ENCODE data around the gene STAB2. TPM values are rescaled to one million over a fixed set of nuclear protein-coding genes. Genes with fewer than 3 reads are reported as not detected.

The STAB2 gene
- total RNA-seq, 1 experiment from 2014 or later: not detected

GRCh38 chr12:103755425-103755824, 168.4 kb downstream of the STAB2 start:
- ChIA-PET POLR2A (no interaction called here), CTCF (no interaction called here), RAD21 (ENCODE audit: low non-redundant PET in 1 of 2, low total read pairs in 2 of 2, uncharacterized antibody in 2 of 2, unreplicated experiment in 2 of 2) (no interaction called here)
- no TSS peak for BruUV-seq (replicated peaks)
- Histone ChIP-seq H3K9me2 (ENCODE audit: insufficient read depth) (no peaks in the 10 kb centered on the region), H3K9me3 (ENCODE audit: control insufficient read depth in 1 of 2, insufficient read depth in 1 of 2, low read depth in 1 of 2, low read length in 2 of 2) (no peaks in the 10 kb centered on the region), H3K4me3 (replicated peaks in 1 of 2; ENCODE audit: low read depth in 1 of 2, low read length in 2 of 2) (no peak overlapping the region), H3K27ac (ENCODE audit: low read depth, low read length) (no peak overlapping the region), H4K20me1 (ENCODE audit: insufficient read depth) (no peaks in the 10 kb centered on the region), H3K4me2 (ENCODE audit: low read length) (no peak overlapping the region), H3K9ac (ENCODE audit: low read length) (no peak overlapping the region), H2AFZ (ENCODE audit: low read depth, low read length, poor library complexity, severe bottlenecking) (no peak overlapping the region), H3K79me2 (ENCODE audit: insufficient read depth, low read length) (no peaks in the 10 kb centered on the region), H3K36me3 (ENCODE audit: control insufficient read depth in 1 of 2, insufficient read depth in 2 of 2, low read length in 2 of 2) (no peaks in the 10 kb centered on the region), H3K27me3 (ENCODE audit: insufficient read depth, low read length) (no peaks in the 10 kb centered on the region), H3K4me1 (ENCODE audit: control insufficient read depth in 1 of 2, insufficient read depth in 2 of 2, low read length in 2 of 2) (no peaks in the 10 kb centered on the region)
- intact Hi-C loops (cut with micrococcal nuclease): no loop called here
- no peak for ATAC-seq
- no peak for TF ChIP-seq POLR2A (IDR thresholded peaks at IDR 0.05; ENCODE audit: borderline replicate concordance, extremely low read depth, insufficient read depth, insufficient read length)
- no peak for TF ChIP-seq FOSL1 (IDR thresholded peaks at IDR 0.05; ENCODE audit: low read depth)
- TF ChIP-seq SP1 (IDR thresholded peaks at IDR 0.05; ENCODE audit: low read depth): no peak
- no peak for TF ChIP-seq EGR1 (IDR thresholded peaks at IDR 0.05; ENCODE audit: low read depth)
- TF ChIP-seq JUND (IDR thresholded peaks at IDR 0.05): no peak
- TF ChIP-seq POLR2AphosphoS5 (IDR thresholded peaks at IDR 0.05; ENCODE audit: low read depth, low read length): no peak
- TF ChIP-seq, protein P1, sequence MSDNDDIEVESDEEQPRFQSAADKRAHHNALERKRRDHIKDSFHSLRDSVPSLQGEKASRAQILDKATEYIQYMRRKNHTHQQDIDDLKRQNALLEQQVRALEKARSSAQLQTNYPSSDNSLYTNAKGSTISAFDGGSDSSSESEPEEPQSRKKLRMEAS (IDR thresholded peaks at IDR 0.05): no peak
- no peak for TF ChIP-seq REST (IDR thresholded peaks at IDR 0.05; ENCODE audit: low read depth)
- no peak for TF ChIP-seq TCF7L2 (IDR thresholded peaks at IDR 0.05; ENCODE audit: borderline replicate concordance, extremely low read depth, insufficient read depth, insufficient read length)
- no peak for TF ChIP-seq ZFX (IDR thresholded peaks at IDR 0.05)
- TF ChIP-seq ZNF274 (IDR thresholded peaks at IDR 0.05; ENCODE audit: low read depth, low read length): no peak
- TF ChIP-seq EZH2 (IDR thresholded peaks at IDR 0.05): no peak
- no peak for TF ChIP-seq EZH2phosphoT487 (IDR thresholded peaks at IDR 0.05; ENCODE audit: borderline replicate concordance)
- no peak for DNase-seq (ENCODE audit: low read depth, low spot score)
